Body of pancreas (tissue), 4 donors: ENCODE results near the gene FOXC1.

Source experiments
- POLR2A ChIP-seq, 3 donors: fragments of 450-650 bp; IDR thresholded peaks; one replicate each; pipeline ENCODE4 v1.6.1; 2016; ENCODE audit warnings: antibody characterized with exemption in 3 of 3, mild to moderate bottlenecking in 2 of 3
- TF ChIP-seq, protein P1 (sequence below), 7 experiments: fragments of 450-650 bp in 4 of 7; fragments of 200-600 bp in 3 of 7; sonication (generic) in 3 of 7; IDR thresholded peaks; one replicate each; pipeline ENCODE4 v1.5.1; 2016 to 2019; ENCODE audit warnings: antibody characterized with exemption in 7 of 7

DNA sequence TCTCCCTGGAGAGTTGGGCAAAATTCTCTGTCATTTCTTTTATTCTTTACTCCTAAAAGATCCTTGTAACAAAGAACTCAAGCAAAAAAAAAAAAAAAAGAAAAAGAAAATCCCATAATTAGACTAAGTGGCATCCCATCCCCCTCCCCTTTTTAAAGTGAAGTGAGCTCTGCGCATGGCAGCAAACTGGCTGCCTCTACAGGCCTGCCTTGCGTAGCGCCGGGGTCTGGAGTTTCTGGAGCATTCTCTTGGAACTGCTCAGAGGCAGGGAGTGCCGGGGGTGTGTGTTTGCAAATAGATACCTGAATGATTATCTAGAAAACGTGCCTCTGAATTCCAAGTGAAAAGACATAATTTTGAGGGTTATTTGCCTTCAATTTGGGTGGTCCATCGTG lies 48.1 kb downstream of the FOXC1 start:
- TF ChIP-seq, protein P1, sequence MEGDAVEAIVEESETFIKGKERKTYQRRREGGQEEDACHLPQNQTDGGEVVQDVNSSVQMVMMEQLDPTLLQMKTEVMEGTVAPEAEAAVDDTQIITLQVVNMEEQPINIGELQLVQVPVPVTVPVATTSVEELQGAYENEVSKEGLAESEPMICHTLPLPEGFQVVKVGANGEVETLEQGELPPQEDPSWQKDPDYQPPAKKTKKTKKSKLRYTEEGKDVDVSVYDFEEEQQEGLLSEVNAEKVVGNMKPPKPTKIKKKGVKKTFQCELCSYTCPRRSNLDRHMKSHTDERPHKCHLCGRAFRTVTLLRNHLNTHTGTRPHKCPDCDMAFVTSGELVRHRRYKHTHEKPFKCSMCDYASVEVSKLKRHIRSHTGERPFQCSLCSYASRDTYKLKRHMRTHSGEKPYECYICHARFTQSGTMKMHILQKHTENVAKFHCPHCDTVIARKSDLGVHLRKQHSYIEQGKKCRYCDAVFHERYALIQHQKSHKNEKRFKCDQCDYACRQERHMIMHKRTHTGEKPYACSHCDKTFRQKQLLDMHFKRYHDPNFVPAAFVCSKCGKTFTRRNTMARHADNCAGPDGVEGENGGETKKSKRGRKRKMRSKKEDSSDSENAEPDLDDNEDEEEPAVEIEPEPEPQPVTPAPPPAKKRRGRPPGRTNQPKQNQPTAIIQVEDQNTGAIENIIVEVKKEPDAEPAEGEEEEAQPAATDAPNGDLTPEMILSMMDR (IDR thresholded peaks at IDR 0.05) = no peak
- no peak for TF ChIP-seq POLR2A (IDR thresholded peaks at IDR 0.05)
